Measurements from ENCODE around the gene SYTL4.
"Not testable (repeated sequence)": the region's sequence is repeated elsewhere in the genome, so short reads cannot be mapped to it uniquely, and the experiment has no call there.

Gene SYTL4
- 0 to 0.35 (median 0.19) reads per million in 4 experiments for total RNA-seq

- DNase-seq = no peak
Observed at GRCh38 chrX:100731441-100732281, at the start of gene SYTL4. Gene SYTL4, minus strand, starts transcription at chrX:100732121. Its CDS starts 30,084 bp downstream, at chrX:100702037.

- DNase-seq = not testable (repeated sequence)
Observed at GRCh38 chrX:100769439-100769838, 37.5 kb upstream of the SYTL4 start.

GRCh38 chrX:100768679-100769338 lies 36.9 kb upstream of the SYTL4 start:
- peak; percentile 71 for DNase-seq

GRCh38 chrX:100750883-100751282 lies 19.0 kb upstream of the SYTL4 start:
- no peak for DNase-seq

- DNase-seq = no peak
Observed at GRCh38 chrX:100748108-100748507, 16.2 kb upstream of the SYTL4 start.

GRCh38 chrX:100747703-100748102 lies 15.8 kb upstream of the SYTL4 start:
- no peak for DNase-seq

GRCh38 chrX:100747090-100747489 lies 15.2 kb upstream of the SYTL4 start:
- no peak for DNase-seq

GRCh38 chrX:100745806-100746537 lies 14.1 kb upstream of the SYTL4 start:
- DNase-seq = no peak

- DNase-seq = no peak
Observed at GRCh38 chrX:100745205-100745604, 13.3 kb upstream of the SYTL4 start.

GRCh38 chrX:100743009-100743607 lies 11.2 kb upstream of the SYTL4 start:
- no peak for DNase-seq

- not testable (repeated sequence) for DNase-seq
Observed at GRCh38 chrX:100724006-100724405, 7.9 kb downstream of the SYTL4 start.

- DNase-seq = no peak
Observed at GRCh38 chrX:100721328-100721727, 10.6 kb downstream of the SYTL4 start.

GRCh38 chrX:100720301-100720700 lies 11.6 kb downstream of the SYTL4 start:
- no peak for DNase-seq

- DNase-seq = no peak
Observed at GRCh38 chrX:100719139-100719538, 12.8 kb downstream of the SYTL4 start.

- no peak for DNase-seq
Observed at GRCh38 chrX:100717363-100717762, 14.6 kb downstream of the SYTL4 start.

GRCh38 chrX:100710816-100711215 lies 21.1 kb downstream of the SYTL4 start:
- DNase-seq = no peak

- no peak for DNase-seq
Observed at GRCh38 chrX:100704581-100705203, 27.2 kb downstream of the SYTL4 start.

GRCh38 chrX:100700809-100701208 lies 31.1 kb downstream of the SYTL4 start:
- no peak for DNase-seq

- DNase-seq = no peak
Observed at GRCh38 chrX:100698551-100698950, 33.4 kb downstream of the SYTL4 start.

GRCh38 chrX:100696699-100697351 lies 35.1 kb downstream of the SYTL4 start:
- no peak for DNase-seq

GRCh38 chrX:100695991-100696390 lies 35.9 kb downstream of the SYTL4 start:
- DNase-seq = no peak

GRCh38 chrX:100695302-100695701 lies 36.6 kb downstream of the SYTL4 start:
- DNase-seq = no peak

Measured in effector CD8-positive, alpha-beta T cell (primary cell).